HG02623 (cell line): Measurements from ENCODE around the gene ARMC6.
"Not testable (repeated sequence)": the region's sequence is repeated elsewhere in the genome, so short reads cannot be mapped to it uniquely, and the experiment has no call there.

Experiments used
- ATAC-seq: cut with Tn5 transposase; IDR thresholded peaks from one replicate; pipeline ENCODE4 v1.9.1; 2021; ENCODE audit warnings: moderate library complexity; ENCODE audit not compliant: unreplicated experiment

ARMC6 gene

DNA sequence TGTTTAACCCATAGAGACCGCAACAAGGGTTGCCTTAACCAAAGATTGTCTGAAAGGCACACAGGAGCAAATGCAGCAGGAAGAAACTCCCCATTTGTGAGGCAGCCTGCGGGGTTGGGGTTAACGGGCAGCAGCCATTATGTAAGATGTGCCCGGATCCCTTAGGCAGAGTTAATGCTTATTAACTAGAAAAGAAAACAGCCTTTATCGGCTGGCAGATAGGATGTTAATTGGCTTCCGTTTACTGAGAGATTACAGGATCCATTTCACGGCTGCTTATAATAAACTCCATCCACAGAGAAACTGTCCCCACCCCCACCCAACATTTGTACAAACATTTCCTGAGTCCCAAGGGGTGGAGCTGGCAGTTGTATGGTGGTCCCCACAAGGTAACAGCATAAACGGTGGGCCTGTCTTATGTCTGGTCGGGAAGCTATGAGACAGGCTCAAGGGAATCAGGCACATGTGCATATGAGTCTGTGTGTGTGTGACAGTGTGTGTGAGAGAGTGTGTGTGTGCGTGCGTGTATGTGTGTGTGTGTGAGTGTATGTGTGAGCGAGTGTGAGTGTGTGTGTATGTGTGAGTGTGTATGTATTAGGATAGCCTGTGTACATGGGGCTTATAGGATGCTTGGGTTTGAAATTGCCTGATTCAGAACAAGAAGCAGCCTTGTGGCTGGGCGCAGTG, 40.9 kb downstream of the ARMC6 start:
- ATAC-seq, result no peak

DNA sequence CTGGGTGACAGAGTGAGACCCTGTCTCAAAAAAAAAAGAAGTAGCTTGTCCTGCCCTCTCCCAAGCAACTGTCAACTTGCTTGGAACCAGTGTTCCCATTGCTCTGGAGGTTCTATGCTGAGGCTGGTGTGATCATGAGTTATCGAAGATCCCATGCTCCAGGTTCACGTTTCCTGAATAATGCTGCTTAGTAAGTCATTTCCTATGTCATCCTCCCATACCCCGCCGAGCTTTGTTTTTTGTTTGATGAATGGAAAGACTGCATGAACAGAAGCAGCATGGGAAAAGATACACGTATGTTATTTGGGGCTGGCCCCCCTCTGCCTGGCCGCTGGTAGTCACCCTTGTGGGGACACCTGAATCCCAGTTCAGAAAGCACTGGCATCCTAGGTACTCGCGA, 41.7 kb downstream of the ARMC6 start:
- ATAC-seq, result no peak

DNA sequence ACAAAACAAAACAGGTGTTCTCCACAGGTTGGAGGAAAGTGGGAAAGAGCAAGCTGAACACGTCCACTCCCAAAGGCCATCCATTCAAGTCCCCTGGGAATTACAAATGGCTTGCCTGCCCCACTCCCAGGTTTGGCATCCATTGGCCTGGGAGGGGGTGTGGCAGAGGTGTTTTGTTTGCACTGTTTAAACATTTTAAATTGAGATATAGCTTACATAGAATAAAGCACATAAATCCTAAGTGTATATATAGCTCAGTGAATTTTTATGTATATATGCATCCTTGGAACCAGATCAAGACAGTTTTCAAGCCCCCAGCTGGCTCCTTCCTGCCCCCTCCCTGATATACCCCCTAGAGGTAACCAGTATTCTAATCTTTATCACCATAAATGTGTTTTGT, 43.1 kb downstream of the ARMC6 start:
- ATAC-seq, result no peak

DNA sequence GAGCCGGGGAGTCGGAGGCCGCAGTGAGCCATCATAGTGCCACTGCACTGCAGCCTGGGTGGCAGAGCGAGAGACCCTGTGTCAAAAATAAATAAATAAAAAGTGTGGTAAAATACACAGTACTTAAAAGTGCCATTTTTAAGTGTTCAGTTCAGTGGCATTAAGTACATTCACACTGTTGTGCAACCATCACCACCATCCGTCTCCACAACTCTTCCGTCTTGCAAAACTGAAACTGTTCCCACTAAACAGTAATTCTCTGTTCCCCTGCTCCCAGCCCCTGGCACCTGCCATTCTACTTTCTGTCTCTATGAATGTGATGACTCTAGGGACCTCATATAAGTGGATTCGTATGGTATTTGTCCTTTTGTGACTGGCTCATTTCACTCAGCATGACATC, 43.7 kb downstream of the ARMC6 start:
- no peak for ATAC-seq

DNA sequence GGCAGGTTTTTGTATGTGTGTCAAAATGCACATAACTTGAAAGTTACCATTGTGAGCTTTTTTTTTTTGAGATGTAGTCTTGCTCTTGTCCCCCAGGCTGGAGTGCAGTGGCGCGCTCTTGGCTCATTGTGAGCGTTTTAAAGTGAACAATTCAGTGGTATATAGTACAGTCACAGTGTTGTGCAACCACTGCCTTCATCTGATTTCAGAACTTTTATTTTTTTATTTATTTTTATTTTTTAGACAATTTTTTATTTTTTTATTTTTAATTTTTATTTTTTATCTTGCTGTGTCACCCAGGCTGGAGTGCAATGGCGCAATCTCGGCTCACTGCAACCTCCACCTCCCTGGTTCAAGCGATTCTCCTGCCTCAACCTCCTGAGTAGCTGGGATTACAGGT, 45.4 kb downstream of the ARMC6 start:
- no peak for ATAC-seq

DNA sequence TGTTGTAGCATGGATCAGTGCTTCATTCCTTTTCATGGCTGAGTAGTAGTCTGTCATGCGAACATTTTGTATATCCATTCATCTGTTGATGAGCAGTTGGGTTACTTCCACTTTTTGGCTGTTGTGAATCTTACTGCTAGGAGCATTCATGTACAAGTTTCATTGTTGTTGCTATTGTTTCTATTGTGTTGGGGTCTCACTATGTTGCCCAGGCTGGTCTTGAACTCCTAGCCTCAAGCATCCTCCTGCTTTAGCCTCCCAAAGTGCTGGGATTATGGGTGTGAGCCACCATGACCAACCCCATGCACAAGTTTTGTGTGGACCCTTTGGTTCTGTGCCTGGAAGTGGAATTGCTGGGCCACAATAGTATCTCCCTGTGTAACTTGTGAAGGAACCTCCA, 46.2 kb downstream of the ARMC6 start:
- no peak for ATAC-seq

DNA sequence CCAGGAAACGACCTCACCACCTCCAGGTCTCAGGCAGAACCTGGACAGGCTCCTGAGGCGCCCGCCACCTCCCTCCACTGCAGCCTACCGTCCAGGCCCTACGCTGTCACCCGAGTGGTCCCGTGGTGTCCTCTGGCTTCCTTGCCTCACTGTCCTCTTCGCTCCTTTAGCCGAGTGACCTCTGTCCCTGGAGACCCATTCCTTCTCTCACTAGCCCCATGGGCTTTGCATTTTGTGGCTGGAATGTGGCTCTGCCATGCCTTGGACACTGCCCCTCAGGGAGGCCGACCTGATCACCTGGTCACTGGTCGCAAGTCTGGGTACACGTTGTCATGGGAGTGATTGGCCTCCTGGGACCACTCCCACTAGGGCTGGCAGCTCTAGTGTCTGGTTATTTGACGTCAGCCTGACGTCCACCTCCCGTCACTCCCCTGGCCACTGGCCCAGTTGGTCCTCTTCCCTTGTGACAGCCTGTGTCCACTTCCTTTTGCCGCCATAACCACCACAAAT, 48.3 kb downstream of the ARMC6 start:
- ATAC-seq, result no peak

DNA sequence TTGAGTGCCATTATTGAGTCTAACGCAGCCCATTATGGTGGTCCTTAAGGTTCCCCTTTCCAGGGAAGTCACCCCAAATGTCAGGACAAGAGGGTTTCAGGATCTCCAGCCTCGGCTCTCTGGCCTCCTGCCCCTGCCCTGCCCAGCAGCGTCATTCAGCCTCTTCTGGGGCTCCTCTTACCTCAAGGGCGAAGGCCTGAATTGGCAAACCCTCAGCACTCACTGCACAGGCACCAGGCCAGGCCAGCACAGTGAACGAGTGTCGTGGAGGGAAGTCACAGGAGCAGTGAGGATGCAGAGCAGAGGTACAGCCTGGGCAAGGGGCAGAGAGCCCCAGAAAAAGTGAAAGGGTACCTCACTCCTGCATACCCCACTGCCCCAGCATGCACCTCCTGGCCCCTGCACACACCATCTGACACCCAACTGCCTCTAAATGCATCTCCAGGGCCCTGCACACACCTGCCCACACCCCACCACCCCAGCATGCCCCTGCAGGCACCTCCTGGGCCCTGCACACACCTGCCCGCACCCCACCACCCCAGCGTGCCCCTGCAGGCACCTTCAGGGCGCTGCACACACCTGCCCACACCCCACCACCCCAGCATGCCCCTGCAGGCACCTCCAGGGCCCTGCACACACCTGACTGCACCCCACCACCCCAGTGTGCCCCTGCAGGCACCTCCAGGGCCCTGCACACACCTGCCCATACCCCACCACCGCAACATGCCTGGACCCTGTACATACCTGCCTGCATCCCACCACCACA, 50.2 kb downstream of the ARMC6 start:
- no peak for ATAC-seq

DNA sequence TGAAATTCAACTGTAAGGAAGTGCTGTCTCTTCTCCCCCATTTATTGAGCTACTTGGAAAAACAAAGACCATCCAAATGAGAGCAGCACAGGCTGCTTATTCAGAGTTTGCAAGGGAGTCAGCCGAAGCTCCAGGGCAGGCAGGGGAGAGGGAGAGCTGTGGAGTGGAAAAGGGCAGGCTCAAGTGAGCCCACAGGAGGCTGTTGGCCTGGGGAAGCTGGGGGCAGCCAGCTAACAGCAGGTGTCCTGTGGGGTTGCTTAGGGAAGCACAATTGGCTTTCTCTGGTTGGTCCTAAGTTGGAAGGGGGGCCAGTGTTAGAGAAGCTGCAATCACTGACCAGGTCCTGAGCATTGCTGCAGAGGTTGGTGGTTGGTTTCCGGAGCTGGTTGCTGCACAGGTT, 54.3 kb downstream of the ARMC6 start:
- ATAC-seq, result no peak

DNA sequence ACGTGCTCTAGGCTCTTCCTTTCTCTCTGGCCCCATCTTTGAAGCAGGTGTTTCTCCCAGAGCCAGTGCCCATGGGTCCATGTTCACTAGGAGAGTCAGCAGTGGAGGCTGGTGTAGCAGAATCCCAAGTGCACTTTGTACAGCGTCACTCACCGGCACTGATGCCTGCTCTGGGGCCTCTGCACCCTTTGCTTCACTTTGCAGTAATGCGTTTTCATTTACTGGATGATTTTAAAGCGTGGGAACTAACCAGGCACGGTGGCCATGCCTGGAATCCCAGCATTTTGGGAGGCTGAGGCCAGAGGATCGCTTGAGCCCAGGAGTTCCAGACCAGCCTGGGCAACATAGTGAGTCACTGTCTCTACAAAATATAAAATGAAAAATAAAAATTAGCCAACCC, 61.1 kb downstream of the ARMC6 start:
- ATAC-seq, result no peak

DNA sequence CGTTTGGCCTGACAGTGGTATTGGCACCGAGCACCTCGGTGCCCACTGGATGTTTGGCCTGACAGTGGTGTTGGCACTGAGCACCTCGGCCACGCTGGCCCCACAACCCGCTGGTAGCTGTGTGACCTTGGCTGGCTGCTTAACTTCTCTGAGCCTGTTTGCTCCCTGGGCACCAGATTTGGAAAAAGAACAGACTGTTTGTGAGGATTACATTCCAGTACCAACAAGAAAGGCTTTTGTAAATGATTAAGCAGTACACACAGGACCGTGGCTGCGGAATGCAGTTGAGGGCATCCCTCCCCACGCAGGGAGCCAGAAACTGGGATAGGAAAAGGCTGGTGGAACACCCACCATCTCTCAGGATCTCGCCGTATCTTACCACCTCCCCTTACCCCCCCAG, 62.3 kb downstream of the ARMC6 start:
- no peak for ATAC-seq

DNA sequence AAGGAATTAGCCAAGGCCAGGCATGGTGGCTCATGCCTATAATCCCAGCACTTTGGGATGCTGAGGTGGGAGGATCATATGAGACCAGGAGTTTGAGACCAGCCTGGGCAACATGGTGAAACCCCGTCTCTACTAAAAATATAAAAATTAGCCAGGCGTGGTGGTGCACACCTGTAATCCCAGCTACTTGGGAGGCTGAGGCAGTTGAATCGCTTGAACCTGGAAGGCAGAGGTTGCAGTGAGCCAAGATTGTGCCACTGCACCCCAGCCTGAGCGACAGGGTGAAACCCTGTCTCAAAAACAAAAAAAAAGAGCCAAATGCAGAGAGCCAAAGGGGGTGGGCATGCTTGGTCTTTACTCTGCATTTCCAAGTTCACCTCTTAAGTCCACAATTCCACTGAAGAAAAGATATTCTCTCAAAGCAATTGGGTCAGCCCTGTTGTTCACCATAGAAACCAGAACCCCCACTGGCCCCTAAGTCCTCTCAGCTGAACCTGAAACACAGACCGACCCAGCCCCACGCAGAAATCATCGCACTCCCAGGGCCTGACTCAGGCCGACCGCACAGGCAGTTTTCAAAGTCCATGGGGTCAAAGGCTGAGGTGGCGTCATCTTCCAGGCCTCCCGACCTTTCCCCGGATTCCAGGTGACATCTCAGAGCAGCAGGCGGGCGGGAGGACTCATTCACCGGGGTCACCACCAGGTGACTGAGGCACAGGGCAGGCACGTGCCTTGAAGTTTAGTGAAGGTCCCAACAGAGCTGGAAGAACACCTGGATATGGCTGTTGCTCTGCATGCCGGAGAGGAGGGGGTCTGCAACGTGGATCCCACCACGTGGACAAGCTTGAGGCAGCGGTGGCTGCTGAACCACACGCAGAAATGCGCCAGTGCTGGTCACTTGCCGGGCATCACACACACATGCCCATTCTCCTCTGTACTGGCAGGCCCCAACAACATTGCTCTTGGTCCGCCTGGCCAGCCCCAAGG, 63.5 kb downstream of the ARMC6 start:
- no peak for ATAC-seq

DNA sequence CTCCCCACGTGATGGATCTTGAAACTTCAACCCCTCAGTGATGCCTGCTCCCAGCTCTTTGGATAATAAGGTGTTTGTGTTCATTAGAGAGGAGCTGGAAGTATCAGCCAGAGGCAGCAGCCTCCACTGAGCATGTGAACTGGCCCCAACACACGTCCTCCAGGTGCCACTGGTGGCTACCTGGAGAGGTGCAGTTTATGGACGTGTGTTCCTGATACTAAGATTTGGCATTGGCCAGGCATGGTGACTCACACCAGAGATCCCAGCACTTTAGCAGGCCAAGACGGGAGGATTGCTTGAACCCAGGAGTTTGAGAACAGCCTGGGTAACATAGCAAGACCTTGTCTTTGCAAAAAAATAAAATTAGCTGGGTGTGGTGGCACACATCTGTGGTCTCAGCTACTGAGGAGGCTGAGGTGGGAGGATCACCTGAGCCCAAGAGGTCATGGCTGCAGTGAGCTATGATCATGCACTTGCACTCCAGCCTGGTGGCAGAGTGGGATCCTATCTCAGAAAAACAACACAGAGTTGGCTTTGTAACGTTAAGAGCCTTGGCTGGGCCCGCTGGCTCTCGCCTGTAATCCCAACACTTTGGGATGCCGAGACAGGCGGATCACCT, 64.8 kb downstream of the ARMC6 start:
- ATAC-seq, result no peak

DNA sequence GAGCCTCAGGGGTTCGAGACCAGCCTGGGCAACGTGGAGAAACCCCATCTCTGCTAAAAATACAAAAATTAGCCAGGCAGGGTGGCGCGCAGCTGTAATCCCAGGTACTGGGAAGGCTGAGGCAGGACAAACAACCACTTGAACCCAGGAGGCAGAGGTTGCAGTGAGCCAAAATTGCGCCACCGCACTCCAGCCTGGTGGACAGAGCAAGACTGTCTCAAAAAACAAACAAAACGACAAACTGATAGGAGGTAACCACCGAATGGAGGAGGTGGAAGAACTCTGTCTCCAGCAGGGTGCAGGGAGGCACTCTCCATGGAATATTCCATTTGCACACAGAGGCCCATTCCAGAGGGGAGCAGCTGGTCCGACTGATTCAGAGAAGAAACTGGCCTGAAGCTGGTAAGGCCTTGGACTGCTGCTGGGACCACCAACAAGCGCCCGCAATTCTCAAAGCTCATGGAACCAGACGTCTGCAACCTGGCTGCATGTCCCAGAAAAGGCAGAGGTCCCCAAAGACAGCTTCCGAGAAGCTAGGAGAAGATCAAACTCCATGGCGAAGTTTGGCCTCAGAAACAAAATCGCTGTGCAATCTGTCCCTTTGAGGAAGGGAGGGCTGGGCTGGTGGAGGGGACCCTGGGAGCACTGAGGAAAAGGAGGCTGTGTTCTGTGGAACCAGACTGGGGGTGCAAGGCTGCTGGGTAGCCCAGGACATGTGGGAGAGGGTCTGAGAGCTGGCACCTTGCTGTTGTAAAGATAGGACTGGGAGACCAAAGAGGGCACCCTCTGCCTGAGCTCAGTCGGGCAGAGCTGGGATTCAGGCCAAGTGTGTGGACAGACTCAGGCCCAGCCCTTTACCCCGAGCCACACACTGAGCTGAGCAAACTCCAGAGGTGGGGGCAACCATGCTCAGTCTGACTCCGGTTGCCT, 65.6 kb downstream of the ARMC6 start:
- no peak for ATAC-seq

DNA sequence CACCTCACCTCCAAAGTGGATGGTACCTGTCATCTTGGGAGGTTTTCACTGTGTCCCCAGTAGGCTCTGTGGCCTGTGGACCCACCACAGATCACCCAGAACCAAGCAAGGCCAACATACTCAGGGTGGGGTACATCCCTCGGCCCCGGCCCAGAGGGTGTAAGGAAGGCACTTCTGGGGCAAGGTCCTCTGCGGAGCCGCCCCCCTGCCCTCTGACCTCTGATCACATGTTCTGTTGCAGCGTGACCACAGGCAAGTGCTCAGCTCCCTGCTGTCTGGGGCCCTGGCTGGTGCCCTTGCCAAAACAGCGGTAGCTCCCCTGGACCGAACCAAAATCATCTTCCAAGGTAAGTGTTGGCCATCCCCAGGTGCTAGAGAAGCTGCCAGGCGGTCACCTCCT, 68.1 kb downstream of the ARMC6 start:
- ATAC-seq, result no peak

DNA sequence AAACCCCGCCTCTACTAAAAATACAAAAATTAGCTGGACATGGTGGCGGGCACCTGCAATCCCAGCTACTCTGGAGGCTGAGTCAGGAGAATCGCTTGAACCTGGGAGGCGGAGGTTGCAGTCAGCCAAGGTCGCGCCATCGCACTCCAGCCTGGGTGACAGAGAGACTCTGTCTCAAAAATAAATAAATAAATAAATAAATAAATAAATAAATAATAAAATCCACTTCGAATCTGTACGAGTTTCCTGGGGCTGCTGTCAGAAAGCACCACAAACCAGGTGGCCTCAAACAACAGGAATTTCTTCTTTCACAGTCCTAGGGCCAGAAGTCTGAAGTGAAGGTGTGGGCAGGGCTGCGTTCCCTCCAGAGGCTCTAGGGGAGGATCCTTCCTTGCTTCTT, 69.2 kb downstream of the ARMC6 start:
- ATAC-seq, result not testable (repeated sequence)

DNA sequence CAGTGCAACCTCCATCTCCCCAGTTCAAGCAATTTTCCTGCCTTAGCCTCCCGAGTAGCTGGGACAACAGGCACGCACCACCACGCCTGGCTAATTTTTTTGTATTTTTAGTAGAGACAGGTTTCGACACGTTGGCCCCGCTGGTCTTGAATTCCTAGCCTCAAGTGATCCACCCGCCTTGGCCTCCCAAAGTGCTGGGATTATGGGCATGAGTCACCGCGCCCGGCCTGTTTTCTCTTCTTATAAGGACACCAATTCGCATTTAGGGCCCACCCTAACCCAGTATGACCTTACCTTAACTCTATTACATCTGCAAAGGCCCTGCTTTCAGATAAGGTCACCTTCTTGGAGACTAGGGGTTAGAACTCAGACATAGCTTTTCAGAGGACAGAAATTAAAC, 69.8 kb downstream of the ARMC6 start:
- ATAC-seq, result no peak

DNA sequence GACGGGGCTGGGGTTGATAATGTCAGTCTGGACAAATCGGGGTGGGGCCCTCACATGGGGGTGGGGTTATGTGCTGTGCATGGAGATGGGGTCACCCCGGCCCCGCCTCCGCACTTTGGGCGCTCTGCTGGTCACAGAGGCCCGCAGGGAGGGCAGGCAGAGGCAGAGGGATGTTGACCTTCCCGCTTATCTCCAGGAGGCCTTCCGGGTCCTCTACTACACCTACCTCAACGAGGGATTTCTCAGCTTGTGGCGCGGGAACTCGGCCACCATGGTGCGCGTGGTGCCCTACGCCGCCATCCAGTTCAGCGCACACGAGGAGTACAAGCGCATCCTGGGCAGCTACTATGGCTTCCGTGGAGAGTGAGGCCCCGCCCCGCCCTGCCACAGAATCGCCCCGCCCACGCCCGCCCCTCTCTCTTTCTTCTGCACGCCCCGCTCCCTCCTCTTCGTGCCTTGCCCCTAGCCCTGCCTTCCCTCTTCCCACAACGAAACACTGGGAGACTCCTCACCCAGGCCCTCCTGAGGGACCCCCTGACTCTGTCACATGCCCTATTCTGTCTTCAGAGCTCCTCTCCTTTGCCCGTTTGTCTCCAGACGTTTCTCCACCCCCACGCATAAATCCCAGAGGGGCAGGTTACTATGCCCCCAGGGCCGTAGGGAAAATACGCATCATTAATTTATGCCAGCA, 72.1 kb downstream of the ARMC6 start:
- ATAC-seq, result no peak

DNA sequence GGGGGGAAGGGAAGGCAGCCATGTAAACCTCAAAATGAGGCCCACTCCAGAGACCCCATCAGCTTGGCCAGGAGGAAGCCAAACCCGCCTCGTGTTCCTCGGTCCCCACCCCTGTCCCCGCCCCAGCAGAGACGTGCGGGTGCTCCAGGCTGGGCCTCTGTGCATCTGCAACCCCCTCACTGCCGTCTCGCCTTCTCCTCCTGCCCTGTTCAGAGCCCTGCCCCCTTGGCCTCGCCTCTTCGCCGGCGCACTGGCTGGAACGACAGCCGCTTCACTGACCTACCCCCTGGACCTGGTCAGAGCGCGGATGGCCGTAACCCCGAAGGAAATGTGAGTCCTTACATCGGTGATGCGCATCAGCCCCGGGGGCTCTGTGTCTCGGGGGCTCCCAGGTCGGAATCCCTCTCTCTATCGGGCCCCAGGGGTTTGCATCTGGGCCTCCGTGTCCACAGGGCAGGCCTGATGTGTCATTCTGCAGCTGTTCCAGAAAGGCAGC, 72.7 kb downstream of the ARMC6 start:
- ATAC-seq, result no peak
